Measurements from ENCODE around the gene CLEC2A. TPM values are rescaled to one million over a fixed set of nuclear protein-coding genes. Genes with fewer than 3 reads are reported as not detected.
A peak's percentile ranks its signal among the peaks of the same experiment; 100 is the strongest.

Gene CLEC2A
- total RNA-seq, 2 experiments from 2014 or later: not detected

GRCh38 chr12:9868311-9868801 is 63.8 kb downstream of the CLEC2A start:
- BruUV-seq (replicated peaks): no TSS peak
- H3K36me3 ChIP-seq (ENCODE audit: insufficient read depth, low read length): no peaks in the 10 kb centered on the region; the same call in 1 of the 2 replicates
- peak overlapping the region; percentile 70 for H3K4me3 ChIP-seq (ENCODE audit: low read depth, low read length, poor library complexity, severe bottlenecking)
- DNase-seq (ENCODE audit: low spot score): peak; percentile 35
- H3K9me3 ChIP-seq (ENCODE audit: low read length): peaks cover 12% of the 10 kb centered on the region; the same call in 1 of the 2 replicates
- H4K20me1 ChIP-seq (ENCODE audit: insufficient read depth, low read length): no peaks in the 10 kb centered on the region
- H2AFZ ChIP-seq (ENCODE audit: low read length): peak overlapping the region; percentile 99
- peaks cover 26% of the 10 kb centered on the region; the same call in 1 of the 2 replicates for H3K79me2 ChIP-seq (ENCODE audit: insufficient read depth, low read depth, low read length)
- ChIA-PET POLR2A (interaction anchor here (1.0 to 1.6 kb wide), 4 partner anchors 9 to 400 kb away, joined by 3 to 4 read pairs (median 4); no protein-coding TSS in a partner anchor), CTCF (ENCODE audit: unreplicated experiment) (no interaction called here)
- intact Hi-C loops (cut with micrococcal nuclease; ENCODE audit: unreplicated experiment): loop anchor here (5.0 kb wide), 1 partner anchor 116 kb away; no protein-coding TSS in a partner anchor
- H3K27ac ChIP-seq (ENCODE audit: low read depth, low read length, poor library complexity, severe bottlenecking): peak overlapping the region; percentile 42
- peak overlapping the region; percentile 85 for H3K4me2 ChIP-seq (ENCODE audit: low read length)
- TF ChIP-seq, protein P1, sequence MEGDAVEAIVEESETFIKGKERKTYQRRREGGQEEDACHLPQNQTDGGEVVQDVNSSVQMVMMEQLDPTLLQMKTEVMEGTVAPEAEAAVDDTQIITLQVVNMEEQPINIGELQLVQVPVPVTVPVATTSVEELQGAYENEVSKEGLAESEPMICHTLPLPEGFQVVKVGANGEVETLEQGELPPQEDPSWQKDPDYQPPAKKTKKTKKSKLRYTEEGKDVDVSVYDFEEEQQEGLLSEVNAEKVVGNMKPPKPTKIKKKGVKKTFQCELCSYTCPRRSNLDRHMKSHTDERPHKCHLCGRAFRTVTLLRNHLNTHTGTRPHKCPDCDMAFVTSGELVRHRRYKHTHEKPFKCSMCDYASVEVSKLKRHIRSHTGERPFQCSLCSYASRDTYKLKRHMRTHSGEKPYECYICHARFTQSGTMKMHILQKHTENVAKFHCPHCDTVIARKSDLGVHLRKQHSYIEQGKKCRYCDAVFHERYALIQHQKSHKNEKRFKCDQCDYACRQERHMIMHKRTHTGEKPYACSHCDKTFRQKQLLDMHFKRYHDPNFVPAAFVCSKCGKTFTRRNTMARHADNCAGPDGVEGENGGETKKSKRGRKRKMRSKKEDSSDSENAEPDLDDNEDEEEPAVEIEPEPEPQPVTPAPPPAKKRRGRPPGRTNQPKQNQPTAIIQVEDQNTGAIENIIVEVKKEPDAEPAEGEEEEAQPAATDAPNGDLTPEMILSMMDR (conservative IDR thresholded peaks at IDR 0.05; ENCODE audit: low read length): no peak
- no peak for TF ChIP-seq EZH2phosphoT487 (IDR thresholded peaks at IDR 0.05; ENCODE audit: borderline replicate concordance, low read depth, low read length)
- H3K9me2 ChIP-seq (ENCODE audit: insufficient read depth, low read length): no peaks in the 10 kb centered on the region
- H3K4me1 ChIP-seq (ENCODE audit: insufficient read depth, low read length, poor library complexity, severe bottlenecking): peaks cover 38% of the 10 kb centered on the region

DNA sequence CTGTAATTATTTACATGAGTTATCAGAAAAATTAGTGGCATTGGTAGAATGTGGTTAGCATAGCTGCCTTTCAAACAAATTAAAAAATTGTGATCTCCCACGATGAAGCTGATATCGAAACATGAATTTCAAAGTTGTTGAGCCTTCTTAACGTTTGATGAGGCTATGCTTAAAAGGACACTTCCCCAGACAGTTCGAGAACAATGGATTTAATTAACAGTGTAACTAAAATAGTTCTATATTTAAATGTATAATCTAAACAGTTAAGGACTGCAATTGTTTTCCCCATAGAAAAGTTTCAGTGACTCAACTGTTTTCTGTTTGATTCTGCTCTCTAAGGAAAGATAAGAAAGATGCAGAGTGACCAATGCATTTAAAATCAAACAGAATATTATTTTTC is 64.6 kb downstream of the CLEC2A start:
- no peak for DNase-seq (ENCODE audit: low spot score)
- ChIA-PET POLR2A (interaction anchor here (0.6 to 1.5 kb wide), 8 partner anchors 10 to 1273 kb away, joined by 3 to 7 read pairs (median 3); no protein-coding TSS in a partner anchor), CTCF (ENCODE audit: unreplicated experiment) (no interaction called here)
- TF ChIP-seq EZH2phosphoT487 (IDR thresholded peaks at IDR 0.05; ENCODE audit: borderline replicate concordance, low read depth, low read length): no peak
- TF ChIP-seq, protein P1 (conservative IDR thresholded peaks at IDR 0.05; ENCODE audit: low read length): no peak
- Histone ChIP-seq H2AFZ (ENCODE audit: low read length) (peak overlapping the region; percentile 72), H3K4me1 (ENCODE audit: insufficient read depth, low read length, poor library complexity, severe bottlenecking) (peaks cover 38% of the 10 kb centered on the region), H3K36me3 (ENCODE audit: insufficient read depth, low read length) (no peaks in the 10 kb centered on the region; the same call in 1 of the 2 replicates), H3K27ac (ENCODE audit: low read depth, low read length, poor library complexity, severe bottlenecking) (peak overlapping the region; percentile 33), H4K20me1 (ENCODE audit: insufficient read depth, low read length) (no peaks in the 10 kb centered on the region), H3K9me2 (ENCODE audit: insufficient read depth, low read length) (no peaks in the 10 kb centered on the region), H3K9me3 (ENCODE audit: low read length) (peaks cover 12% of the 10 kb centered on the region; the same call in 1 of the 2 replicates), H3K4me2 (ENCODE audit: low read length) (peak overlapping the region; percentile 75), H3K79me2 (ENCODE audit: insufficient read depth, low read depth, low read length) (peaks cover 26% of the 10 kb centered on the region; the same call in 1 of the 2 replicates), H3K4me3 (ENCODE audit: low read depth, low read length, poor library complexity, severe bottlenecking) (peak overlapping the region; percentile 60)
- intact Hi-C loops (cut with micrococcal nuclease; ENCODE audit: unreplicated experiment): loop anchor here (5.0 kb wide), 1 partner anchor 115 kb away; no protein-coding TSS in a partner anchor
- BruUV-seq (replicated peaks): no TSS peak

DNA sequence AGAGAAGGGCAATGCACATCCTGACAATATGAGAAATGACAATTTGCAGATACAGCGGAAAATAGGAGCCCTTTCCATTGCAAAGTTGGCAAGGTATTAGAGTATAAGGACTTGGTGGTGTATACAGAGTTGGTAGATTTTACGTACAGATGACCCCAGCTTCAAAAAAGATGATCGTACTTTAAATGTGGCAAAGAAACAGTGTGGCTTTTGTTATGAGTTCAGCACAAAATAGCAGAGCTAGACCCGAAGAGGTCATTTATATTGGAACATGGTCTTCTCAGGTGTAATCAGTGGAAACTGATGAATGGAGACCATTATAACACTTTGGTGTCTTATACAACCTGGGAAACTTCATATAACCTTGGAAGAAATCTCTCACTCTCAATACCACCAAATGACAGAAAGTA is 65.3 kb downstream of the CLEC2A start:
- H3K27ac ChIP-seq (ENCODE audit: low read depth, low read length, poor library complexity, severe bottlenecking): peak overlapping the region; percentile 33
- peak overlapping the region; percentile 60 for H3K4me3 ChIP-seq (ENCODE audit: low read depth, low read length, poor library complexity, severe bottlenecking)
- H3K36me3 ChIP-seq (ENCODE audit: insufficient read depth, low read length): no peaks in the 10 kb centered on the region; the same call in 1 of the 2 replicates
- H2AFZ ChIP-seq (ENCODE audit: low read length): peak overlapping the region; percentile 72
- TF ChIP-seq, protein P1 (conservative IDR thresholded peaks at IDR 0.05; ENCODE audit: low read length): no peak
- no peak for TF ChIP-seq EZH2phosphoT487 (IDR thresholded peaks at IDR 0.05; ENCODE audit: borderline replicate concordance, low read depth, low read length)
- H3K4me2 ChIP-seq (ENCODE audit: low read length): peak overlapping the region; percentile 75
- intact Hi-C loops (cut with micrococcal nuclease; ENCODE audit: unreplicated experiment): loop anchor here (5.0 kb wide), 1 partner anchor 115 kb away; no protein-coding TSS in a partner anchor
- POLR2A ChIA-PET: interaction anchor here (0.5 to 1.5 kb wide), 11 partner anchors 11 to 1273 kb away, joined by 3 to 7 read pairs (median 3); no protein-coding TSS in a partner anchor
- H3K4me1 ChIP-seq (ENCODE audit: insufficient read depth, low read length, poor library complexity, severe bottlenecking): peaks cover 38% of the 10 kb centered on the region
- CTCF ChIA-PET (ENCODE audit: unreplicated experiment): interaction anchor here (0.5 kb wide), 1 partner anchor 236 kb away, joined by 3 read pairs; no protein-coding TSS in a partner anchor
- peak; percentile 30 for DNase-seq (ENCODE audit: low spot score)
- no peaks in the 10 kb centered on the region for H3K9me2 ChIP-seq (ENCODE audit: insufficient read depth, low read length)
- H3K79me2 ChIP-seq (ENCODE audit: insufficient read depth, low read depth, low read length): peaks cover 26% of the 10 kb centered on the region; the same call in 1 of the 2 replicates
- no TSS peak for BruUV-seq (replicated peaks)
- H3K9me3 ChIP-seq (ENCODE audit: low read length): peaks cover 12% of the 10 kb centered on the region; the same call in 1 of the 2 replicates
- H4K20me1 ChIP-seq (ENCODE audit: insufficient read depth, low read length): no peaks in the 10 kb centered on the region

Data from OCI-LY7 (cell line).